Activated CD8-positive, alpha-beta memory T cell treated with anti-CD3 and anti-CD28 coated beads for 36 hours (primary cell): ENCODE results near the gene SHOC2. TPM values are rescaled to one million over a fixed set of nuclear protein-coding genes. Genes with fewer than 3 reads are reported as not detected.

Experiments
- CTCF ChIA-PET: fragments of 350-600 bp; sonication (Branson Sonifier 250); formaldehyde crosslinking; loops from one replicate; lab custom pipeline; 2021; ENCODE audit warnings: antibody characterized with exemption; lab: Charles Lee
- POLR2A ChIA-PET: fragments of 350-600 bp; sonication (Branson Sonifier 250); formaldehyde crosslinking; loops from one replicate; lab custom pipeline; 2021; ENCODE audit warnings: antibody characterized with exemption; lab: Charles Lee
- total RNA-seq, 2 experiments: library from RNA; stranded (reverse); gene quantifications; one replicate each; pipeline ENCODE4 v1.2.3, GENCODE V29; 2021

The SHOC2 gene
- total RNA-seq = 10 to 100 TPM; 51.3 to 51.4 TPM

GRCh38 chr10:110919349-110919931 is at the start of gene SHOC2:
Gene SHOC2, plus strand, starts transcription at chr10:110919604. Its CDS starts 44,755 bp downstream, at chr10:110964359.
- POLR2A ChIA-PET = interaction anchor here (0.6 to 1.8 kb wide), 13 partner anchors 17 to 710 kb away, joined by 3 to 8 read pairs (median 3); partner anchors contain the start of gene PDCD4
- CTCF ChIA-PET = interaction anchor here (0.9 to 2.0 kb wide), 5 partner anchors 22 to 173 kb away, joined by 3 to 7 read pairs (median 4); no protein-coding TSS in a partner anchor

- POLR2A ChIA-PET = interaction anchor here (0.8 to 0.9 kb wide), 2 partner anchors 48 to 97 kb away, joined by 3 to 5 read pairs; partner anchors contain the start of genes BBIP1 and SHOC2
- CTCF ChIA-PET = interaction anchor here (0.8 to 1.2 kb wide), 4 partner anchors 12 to 23 kb away, joined by 3 to 4 read pairs (median 3); no protein-coding TSS in a partner anchor
Observed at GRCh38 chr10:110870823-110871297, 48.5 kb upstream of the SHOC2 start.

DNA sequence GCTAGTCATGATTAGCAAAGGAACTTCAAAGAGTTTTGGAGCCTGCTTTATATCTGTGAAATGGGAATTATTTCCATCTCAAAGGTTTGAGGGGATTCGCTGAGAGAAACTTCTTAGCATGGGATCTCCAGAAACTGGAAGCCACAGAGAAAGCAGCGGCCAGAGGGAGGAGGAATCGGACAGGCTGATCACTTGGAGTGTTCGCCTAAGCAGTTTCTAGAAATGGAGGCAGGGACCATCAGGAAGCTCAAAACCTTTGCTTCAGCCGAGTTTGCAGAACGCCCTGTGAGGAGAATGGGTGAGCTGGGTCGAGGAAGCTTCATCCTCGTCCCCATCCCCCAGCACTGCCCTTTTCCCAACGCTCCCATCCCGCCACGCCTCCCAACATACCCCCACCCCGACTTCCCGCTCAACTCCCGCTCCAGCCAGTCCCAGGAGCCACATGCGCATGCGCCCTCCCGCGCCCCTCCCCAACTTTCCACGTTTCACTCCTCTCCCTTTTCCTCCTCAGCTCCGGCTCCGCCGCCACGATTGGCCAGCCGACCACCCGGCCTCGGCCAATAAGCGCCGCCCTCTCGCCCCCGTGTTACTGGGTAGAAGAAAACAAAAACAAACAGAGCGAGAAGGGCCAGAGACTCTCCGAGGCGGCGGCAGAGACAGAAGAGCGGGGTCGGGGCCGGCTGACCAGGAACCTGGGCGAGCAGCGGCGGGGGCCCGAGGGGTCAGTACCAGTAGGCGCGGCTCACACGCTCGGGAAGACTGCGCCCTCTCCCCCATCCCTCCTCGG is 47.9 kb upstream of the SHOC2 start, which contains the start of gene PDCD4:
Gene PDCD4 (plus strand): TSS at position 631 of the 787 bp plus-strand sequence. CDS start 4,100 bp downstream, outside the sequence.
- ChIA-PET POLR2A (interaction anchor here (0.6 to 0.9 kb wide), 5 partner anchors 13 to 102 kb away, joined by 3 to 5 read pairs (median 3); partner anchors contain the start of genes BBIP1 and SHOC2), CTCF (interaction anchor here (0.8 to 0.9 kb wide), 3 partner anchors 15 to 22 kb away, joined by 3 to 4 read pairs (median 3); no protein-coding TSS in a partner anchor)

- CTCF ChIA-PET = no interaction called here
- POLR2A ChIA-PET = interaction anchor here (0.7 to 1.0 kb wide), 6 partner anchors 12 to 660 kb away, joined by 3 to 4 read pairs (median 3); partner anchors contain the start of genes BBIP1 and SHOC2
Observed at GRCh38 chr10:110872145-110872983, 47.0 kb upstream of the SHOC2 start.

DNA sequence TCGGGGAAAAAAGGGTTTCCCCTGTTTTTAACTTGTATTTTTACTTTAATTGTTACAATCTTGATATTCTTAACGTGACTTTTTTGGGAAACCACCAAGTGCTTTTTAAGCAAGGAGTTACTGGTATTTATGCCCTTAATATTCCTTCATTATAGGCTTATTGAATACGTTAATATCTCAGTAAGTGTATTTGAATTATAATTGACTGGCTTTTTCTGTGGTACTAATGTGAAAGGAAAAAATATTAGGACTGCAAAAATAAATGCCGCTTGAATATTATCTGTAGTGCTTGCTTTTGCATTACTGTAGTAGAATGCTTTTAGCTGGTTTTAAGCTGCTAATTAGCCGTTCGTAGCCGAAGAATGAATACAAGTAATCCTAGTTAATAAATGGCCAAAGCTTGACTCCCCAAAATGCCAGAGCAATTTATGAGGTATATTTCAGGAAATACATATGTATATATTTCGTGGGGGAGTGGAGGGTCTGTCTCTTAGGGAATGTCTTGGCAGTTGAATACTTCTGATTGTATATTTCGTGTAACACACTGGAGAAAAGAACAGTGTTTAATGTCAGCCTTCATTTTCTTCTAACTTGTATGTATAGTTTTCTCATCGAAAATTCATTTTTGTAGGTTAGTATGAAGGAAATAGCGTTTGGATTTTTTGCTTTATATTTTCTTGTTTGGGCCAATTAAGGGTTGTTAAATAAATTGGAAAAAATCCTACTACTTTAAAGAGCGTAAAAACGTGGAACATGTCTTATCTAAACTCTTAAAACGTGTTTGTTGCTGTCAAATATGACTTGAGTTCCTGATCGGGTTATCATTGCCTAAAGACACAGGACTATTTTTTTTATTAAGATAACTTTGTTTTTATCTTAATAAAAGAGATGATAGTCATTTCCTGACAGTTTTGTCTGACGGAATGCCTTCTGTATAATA is 46.1 kb upstream of the SHOC2 start:
- CTCF ChIA-PET = no interaction called here
- POLR2A ChIA-PET = interaction anchor here (0.6 to 1.0 kb wide), 6 partner anchors 9 to 661 kb away, joined by 3 to 4 read pairs (median 3); partner anchors contain the start of genes BBIP1 and SHOC2

DNA sequence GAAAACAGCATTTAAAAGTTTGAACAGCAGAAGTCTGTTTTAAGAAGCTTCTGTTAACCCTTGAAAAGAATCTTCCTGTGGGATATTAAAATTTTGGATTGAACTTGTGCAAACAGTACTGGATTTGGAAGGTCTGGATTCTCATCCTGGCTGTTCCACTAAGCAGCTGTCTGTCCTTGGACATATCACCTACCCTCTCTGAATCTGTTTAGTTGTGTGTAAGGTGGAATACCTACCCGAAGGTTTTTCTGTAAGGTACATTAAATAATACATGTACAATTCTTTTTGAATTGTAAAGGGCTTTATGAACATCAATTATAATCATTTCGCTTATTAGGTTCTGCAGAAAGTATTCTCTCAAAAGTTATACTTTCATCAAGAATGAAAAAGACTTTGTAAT is 45.5 kb upstream of the SHOC2 start:
- ChIA-PET CTCF (no interaction called here), POLR2A (interaction anchor here (0.6 kb wide), 1 partner anchor 9 kb away, joined by 3 read pairs; no protein-coding TSS in a partner anchor)

GRCh38 chr10:110876000-110876399 is 43.4 kb upstream of the SHOC2 start:
- ChIA-PET POLR2A (interaction anchor here (0.7 to 1.3 kb wide), 2 partner anchors 26 to 43 kb away, joined by 3 read pairs; partner anchors contain the start of genes BBIP1 and SHOC2), CTCF (interaction anchor here (1.3 kb wide), 1 partner anchor 8 kb away, joined by 3 read pairs; no protein-coding TSS in a partner anchor)

GRCh38 chr10:110876788-110877187 is 42.6 kb upstream of the SHOC2 start:
- CTCF ChIA-PET = no interaction called here
- POLR2A ChIA-PET = interaction anchor here (1.3 kb wide), 1 partner anchor 42 kb away, joined by 3 read pairs; the partner anchor contains the start of genes BBIP1 and SHOC2

DNA sequence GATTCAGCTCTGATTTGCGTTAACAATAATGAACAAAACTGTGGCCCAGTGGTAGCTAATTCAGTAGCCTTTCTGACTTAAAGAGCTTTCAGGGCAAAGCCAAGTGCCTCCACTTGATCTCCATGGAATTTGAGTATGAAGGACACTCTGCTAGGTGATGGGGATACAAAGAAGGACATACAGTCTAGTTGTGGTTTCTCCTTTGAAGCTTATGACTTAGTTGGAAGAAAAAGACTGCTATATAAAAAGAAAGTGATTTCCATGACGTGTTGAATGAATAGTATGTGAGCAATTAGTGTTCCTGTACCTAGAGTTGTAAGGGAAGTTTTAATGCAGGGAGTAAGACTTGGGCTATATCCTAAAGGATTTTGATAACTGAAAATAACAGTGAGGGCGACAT is 39.4 kb upstream of the SHOC2 start:
- POLR2A ChIA-PET = no interaction called here

DNA sequence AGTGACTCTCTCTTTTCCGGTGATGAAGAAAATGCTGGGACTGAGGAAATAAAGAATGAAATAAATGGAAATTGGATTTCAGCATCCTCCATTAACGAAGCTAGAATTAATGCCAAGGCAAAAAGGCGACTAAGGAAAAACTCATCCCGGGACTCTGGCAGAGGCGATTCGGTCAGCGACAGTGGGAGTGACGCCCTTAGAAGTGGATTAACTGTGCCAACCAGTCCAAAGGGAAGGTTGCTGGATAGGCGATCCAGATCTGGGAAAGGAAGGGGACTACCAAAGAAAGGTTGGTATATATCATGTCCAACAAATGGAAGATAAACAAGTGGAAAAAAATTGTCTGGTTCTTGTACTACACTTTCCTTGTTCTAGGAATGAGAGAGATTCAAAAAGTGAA is 38.2 kb upstream of the SHOC2 start:
- POLR2A ChIA-PET = no interaction called here

More for the DNA sequence above, 39.4 kb upstream of the SHOC2 start:
- CTCF ChIA-PET = interaction anchor here (1.2 to 1.5 kb wide), 2 partner anchors 10 to 15 kb away, joined by 3 read pairs; no protein-coding TSS in a partner anchor

DNA sequence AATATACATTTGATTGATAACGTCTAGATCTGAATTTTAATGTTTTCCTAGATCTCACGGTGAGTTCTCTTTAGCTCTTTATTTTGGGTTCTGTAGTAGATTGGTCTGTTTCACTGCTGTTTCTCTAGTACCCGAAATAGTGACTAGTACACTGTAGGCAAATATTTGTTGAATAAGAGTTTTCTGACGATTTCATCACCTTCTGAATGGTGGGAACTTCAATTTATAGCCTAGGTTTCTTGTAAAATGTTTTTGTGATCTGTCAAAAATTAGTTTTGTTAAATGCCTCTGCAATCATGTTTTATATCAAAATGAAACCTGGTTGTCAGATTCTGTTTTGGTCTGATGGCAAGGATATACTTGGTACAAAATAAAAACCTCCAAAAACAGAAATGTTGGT is 37.5 kb upstream of the SHOC2 start:
- ChIA-PET POLR2A (no interaction called here), CTCF (interaction anchor here (1.0 to 1.8 kb wide), 2 partner anchors 22 to 209 kb away, joined by 3 to 4 read pairs; no protein-coding TSS in a partner anchor)

More for the DNA sequence above, 38.2 kb upstream of the SHOC2 start:
- CTCF ChIA-PET = interaction anchor here (1.8 kb wide), 1 partner anchor 22 kb away, joined by 4 read pairs; no protein-coding TSS in a partner anchor

DNA sequence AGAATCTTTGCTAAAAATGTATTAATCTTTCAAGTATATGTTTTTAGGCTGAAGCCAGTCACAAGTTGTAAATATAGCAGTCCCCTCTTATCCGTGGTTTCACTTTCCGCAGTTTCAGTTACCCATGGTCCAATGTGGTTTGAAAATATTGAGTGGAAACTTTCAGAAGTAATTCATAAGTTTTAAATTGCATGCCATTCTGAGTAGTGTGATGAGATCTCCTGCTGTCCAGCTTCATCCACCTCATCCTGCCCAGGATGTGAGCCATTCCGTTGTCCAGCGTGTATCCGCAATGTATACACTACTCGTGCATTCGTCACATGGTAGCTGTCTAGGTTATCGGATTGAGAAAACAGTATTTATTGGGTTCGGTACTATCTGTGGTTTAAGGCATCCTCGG is 35.5 kb upstream of the SHOC2 start:
- ChIA-PET CTCF (interaction anchor here (0.5 to 1.4 kb wide), 3 partner anchors 8 to 81 kb away, joined by 3 read pairs; no protein-coding TSS in a partner anchor), POLR2A (interaction anchor here (0.6 to 1.4 kb wide), 2 partner anchors 11 to 12 kb away, joined by 3 to 4 read pairs; partner anchors contain the start of gene PDCD4)

GRCh38 chr10:110885932-110886674 is 33.3 kb upstream of the SHOC2 start:
- ChIA-PET CTCF (interaction anchor here (1.0 kb wide), 1 partner anchor 15 kb away, joined by 3 read pairs; the partner anchor contains the start of gene PDCD4), POLR2A (no interaction called here)

DNA sequence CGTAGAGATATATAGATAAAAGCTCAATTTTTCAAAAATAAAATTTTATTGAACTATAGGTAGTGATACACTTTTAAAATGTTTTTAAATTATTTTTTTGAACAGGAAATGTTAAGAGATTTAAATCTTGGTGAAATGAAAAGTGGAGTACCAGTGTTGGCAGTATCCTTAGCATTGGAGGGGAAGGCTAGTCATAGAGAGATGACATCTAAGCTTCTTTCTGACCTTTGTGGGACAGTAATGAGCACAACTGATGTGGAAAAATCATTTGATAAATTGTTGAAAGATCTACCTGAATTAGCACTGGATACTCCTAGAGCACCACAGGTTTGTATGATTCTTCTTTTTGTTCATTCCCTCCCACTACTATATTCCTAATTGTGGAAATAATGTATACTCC is 31.8 kb upstream of the SHOC2 start:
- ChIA-PET POLR2A (no interaction called here), CTCF (interaction anchor here (1.0 kb wide), 1 partner anchor 31 kb away, joined by 4 read pairs; the partner anchor contains the start of gene BBIP1)

- POLR2A ChIA-PET = no interaction called here
Observed at GRCh38 chr10:110892602-110893288, 26.7 kb upstream of the SHOC2 start.

More at GRCh38 chr10:110892602-110893288, 26.7 kb upstream of the SHOC2 start:
- CTCF ChIA-PET = interaction anchor here (0.5 kb wide), 1 partner anchor 89 kb away, joined by 3 read pairs; no protein-coding TSS in a partner anchor
